Astrocyte of the spinal cord (primary cell): Measurements from ENCODE around the gene CYP19A1.
"Not testable (repeated sequence)": the region's sequence is repeated elsewhere in the genome, so short reads cannot be mapped to it uniquely, and the experiment has no call there.

ENCODE experiments used
- DNase-seq: peaks from one replicate; pipeline ENCODE4 v3.0.0; 2011; ENCODE audit warnings: low read depth, low spot score
- H3K4me3 ChIP-seq: 2 replicates; pipeline ENCODE4 v1.5.1; 2011; ENCODE audit warnings: low read depth, mild to moderate bottlenecking, low read length, moderate library complexity
- CTCF ChIP-seq: IDR thresholded peaks from 2 replicates; pipeline ENCODE4 v1.5.1; 2012; ENCODE audit warnings: low read depth, mild to moderate bottlenecking, low read length, inconsistent platforms
- in situ Hi-C: cut with HindIII; loops from 2 replicates; pipeline ENCODE4 v1.10.0; 2017; ENCODE audit warnings: low sequenced_read_pairs

Gene CYP19A1

DNA sequence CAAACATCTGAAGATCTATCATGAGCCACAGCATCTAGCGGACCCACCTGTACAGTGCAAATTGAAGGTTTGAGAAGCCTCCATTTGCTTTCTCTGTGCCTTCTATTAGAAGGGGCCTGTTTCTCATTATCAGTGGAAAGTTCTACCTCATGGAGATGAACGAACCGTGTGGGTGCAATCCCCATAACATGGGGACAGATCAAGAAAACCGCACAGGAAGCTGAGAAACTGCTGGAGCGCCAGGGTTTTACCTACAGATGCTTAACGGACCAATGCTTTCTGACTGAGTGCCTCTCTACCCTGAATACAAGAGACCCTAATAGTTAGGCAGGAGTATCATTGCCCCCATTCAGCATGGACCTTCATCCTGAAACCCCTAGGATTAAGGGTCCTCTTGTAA lies 53.5 kb downstream of the CYP19A1 start:
- DNase-seq, result no peak
- no peak overlapping the region for H3K4me3 ChIP-seq
- TF ChIP-seq CTCF, result no peak
- in situ Hi-C loops, result no loop called here

- no peak overlapping the region for H3K4me3 ChIP-seq
- no peak for TF ChIP-seq CTCF
- no peak for DNase-seq
- in situ Hi-C loops, result no loop called here
Observed at GRCh38 chr15:51283026-51283425, 55.4 kb downstream of the CYP19A1 start.

- H3K4me3 ChIP-seq, DNase-seq: not testable (repeated sequence)
Observed at GRCh38 chr15:51282241-51282640, 56.2 kb downstream of the CYP19A1 start.

DNA sequence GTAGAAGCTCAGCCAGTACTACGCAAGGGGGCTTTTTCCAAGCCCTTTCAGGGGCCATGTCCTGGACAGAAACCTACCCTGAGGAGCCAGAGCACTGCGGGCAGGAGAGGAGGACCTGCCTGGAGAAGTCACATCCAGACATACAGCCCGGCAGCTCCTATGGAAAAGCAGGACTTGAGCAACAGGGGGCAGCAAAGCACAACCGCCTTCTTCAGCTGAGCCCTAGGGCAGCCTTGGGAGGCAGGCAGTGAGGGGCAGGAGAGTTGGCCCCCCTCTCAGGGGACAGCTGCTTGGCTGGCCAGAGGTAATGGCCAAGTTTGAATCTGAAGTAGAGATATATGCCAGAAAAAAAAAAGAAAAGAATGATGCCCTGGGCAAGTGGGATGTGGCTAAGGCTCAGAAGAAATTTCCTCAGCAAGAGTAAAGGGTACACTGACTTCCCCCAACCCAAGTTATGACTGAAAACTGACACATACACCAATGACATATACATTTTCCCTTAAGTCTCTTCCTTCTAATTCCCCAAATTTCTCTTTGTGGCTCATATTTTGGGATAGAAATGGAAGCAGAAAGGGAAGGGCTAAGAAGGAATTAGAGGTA lies 56.9 kb downstream of the CYP19A1 start:
- in situ Hi-C loops, result no loop called here
- TF ChIP-seq CTCF, result peak; percentile 85
- DNase-seq, result peak; percentile 53
- H3K4me3 ChIP-seq, result no peak overlapping the region

More at GRCh38 chr15:51282241-51282640, 56.2 kb downstream of the CYP19A1 start:
- in situ Hi-C loops, result not testable (repeated sequence)

- no peak for DNase-seq
- in situ Hi-C loops, result no loop called here
- TF ChIP-seq CTCF, result no peak
- H3K4me3 ChIP-seq, result no peak overlapping the region
Observed at GRCh38 chr15:51280838-51281237, 57.6 kb downstream of the CYP19A1 start.

GRCh38 chr15:51279391-51279790 lies 59.0 kb downstream of the CYP19A1 start:
- in situ Hi-C loops, result no loop called here
- TF ChIP-seq CTCF, result no peak
- no peak overlapping the region for H3K4me3 ChIP-seq
- no peak for DNase-seq

GRCh38 chr15:51277101-51277500 lies 61.3 kb downstream of the CYP19A1 start:
- in situ Hi-C loops, result no loop called here
- no peak overlapping the region for H3K4me3 ChIP-seq
- TF ChIP-seq CTCF, result no peak

More at GRCh38 chr15:51277101-51277500, 61.3 kb downstream of the CYP19A1 start:
- DNase-seq, result no peak
